HG02970 (cell line): ENCODE measurements around the gene CMSS1.

Source experiments
- ATAC-seq: cut with Tn5 transposase; IDR thresholded peaks from one replicate; pipeline ENCODE4 v1.9.1; 2021; ENCODE audit warnings: mild to moderate bottlenecking, moderate library complexity, moderate number of reproducible peaks; ENCODE audit not compliant: unreplicated experiment, low FRiP score

Gene CMSS1

DNA sequence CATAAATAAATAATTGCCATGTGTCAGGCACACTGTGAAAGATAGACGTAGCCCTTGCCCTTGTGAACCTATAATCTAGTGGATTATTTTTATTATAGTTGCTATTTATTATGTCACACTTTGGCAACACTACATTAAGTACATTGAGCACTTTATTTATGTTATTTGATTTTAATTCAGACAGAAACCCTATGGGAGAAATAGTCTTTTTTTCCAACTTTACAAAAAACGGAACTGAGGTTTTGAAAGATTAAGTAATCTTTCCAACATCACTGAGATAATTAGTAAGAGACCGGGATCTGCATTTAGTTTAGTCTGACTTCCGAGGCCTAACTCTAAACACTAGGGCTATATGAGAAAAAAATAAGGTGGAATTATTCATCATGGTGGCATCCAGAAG lies 299.4 kb downstream of the CMSS1 start:
- no peak for ATAC-seq

DNA sequence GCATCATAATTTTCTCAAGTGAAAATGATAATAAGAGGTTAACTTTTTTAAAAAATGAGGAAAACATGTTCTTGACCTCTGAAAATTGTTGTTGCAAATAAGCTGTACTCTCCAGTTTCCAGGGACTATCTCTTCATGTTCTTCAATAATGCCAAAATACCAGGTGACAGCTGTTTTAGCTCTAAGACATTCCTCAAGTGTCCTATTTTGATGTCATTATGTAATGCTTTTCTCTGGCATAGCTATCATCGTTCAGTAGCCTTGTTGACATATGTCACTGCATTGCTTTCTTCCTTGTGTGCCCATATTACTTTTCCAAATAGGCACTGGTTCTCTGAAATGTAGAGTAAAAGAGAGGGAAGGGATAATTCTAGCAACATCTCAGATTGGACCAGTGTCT lies 302.4 kb downstream of the CMSS1 start:
- ATAC-seq: no peak

DNA sequence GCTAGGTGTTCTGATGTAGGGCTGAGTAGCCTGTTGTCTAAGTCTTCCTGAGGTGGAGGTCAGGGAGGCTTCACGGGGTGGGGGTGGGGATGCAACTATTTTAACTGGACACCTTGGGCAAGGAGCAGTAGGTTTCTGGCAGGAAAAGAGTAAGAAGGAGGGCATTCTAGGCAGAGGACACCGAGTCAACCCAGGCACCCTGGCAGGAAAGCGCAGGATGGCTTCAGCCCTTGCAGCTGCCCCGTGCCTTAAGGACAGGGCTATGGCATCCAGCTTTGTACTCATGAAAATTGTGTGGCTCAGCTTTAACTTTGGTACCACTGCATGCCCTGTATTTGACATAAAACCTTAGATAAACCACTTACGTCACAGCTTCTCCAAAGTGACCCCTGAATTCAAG lies 303.0 kb downstream of the CMSS1 start:
- no peak for ATAC-seq

DNA sequence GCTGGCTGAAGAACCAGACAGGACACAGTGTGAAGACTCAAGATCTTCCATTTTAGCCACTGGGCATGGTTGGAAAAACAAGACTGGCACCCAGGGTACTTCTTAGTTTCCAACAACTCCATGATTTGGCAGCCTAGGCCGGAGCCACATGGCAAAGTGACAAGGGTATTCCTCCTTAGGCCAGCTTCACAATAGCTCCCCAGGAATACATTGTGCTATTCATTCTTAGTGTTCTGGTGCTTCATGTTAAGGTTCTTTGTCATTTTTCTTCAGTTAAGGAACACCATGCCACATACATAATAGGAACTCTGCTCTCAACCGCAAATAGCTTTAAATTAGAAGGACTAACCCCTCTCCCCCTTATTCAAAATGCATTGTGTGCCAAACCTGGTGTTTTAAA lies 304.7 kb downstream of the CMSS1 start:
- no peak for ATAC-seq

DNA sequence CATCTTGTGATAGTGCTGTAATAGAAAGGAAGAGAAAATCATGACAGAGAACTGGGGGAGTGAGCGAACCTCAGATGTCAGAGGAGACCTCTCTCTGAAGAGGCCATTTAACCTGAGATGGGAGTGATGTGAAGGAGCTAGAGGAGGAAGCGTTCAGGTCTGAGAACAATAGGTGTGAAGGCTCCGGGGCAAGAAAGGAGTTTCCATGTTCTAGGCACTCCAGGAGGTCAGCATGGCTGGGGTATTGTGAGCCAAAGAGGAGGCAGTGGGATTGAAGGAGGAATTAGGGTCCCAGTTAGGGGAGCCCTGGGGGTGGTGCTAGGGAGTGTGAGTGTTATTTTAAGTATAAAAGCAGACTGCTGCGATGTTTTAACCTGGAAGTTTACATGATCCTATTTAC lies 305.4 kb downstream of the CMSS1 start:
- ATAC-seq: no peak

DNA sequence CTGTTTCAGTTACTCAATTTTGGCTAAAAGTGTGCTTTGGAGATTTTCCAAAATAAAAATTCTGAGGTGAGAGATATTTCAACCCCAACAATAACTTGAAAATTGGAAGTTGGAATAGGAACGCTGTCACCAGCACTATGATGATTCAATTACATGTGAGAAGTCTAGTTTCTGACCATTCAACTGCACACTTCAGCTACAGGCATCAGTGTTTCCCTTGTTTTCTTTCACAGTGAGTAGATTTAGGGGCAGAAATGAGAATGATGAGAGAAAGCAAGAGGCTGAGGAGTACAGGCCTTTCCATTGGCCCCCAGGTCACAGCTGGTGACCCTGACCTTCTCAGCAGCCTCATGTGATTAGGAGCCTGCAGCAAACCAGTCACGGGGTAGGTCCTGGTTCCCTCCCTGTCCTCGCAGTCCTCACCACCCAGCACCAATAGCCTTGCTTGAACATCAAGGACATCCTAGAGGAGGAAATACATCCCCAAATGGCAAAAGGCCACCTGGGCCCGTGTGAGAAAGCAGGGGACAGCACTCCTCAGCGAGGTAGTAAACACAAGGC lies 306.6 kb downstream of the CMSS1 start:
- no peak for ATAC-seq

DNA sequence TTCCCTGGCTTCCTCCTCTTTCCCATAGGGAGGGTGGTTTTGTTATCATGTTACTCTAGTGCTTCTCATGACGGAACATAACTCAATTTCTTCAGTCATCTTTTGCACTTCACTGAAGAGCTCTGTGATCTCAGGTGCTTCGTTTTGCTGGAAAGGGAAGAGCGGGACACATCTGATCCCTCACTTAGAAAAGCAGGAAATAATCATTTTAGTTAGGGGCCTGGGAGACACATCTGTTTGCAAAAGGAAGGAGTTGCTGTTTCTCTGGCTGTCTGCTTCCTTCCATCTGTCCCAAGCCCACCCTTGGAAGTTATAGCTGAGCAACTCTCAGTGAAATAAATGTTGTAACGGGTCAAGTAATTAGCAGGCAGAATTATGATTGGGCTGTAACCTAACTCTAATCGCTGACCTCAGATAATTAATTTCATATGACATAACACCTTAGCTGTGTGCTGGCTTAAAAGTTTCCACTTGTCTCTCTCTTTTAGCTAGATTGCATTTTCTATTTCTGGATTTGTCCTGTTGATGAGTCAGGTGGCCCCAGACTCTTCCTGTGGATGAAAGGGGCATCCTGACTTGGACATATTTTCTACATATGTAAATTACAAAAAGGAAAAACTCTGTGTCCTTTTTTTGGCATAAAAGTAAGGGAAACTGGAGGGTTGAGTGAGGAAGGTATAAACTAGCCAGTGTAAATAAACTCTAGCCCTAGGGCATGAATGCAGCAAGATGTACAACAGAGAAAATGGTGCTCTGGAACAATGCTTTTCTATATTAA lies 307.7 kb downstream of the CMSS1 start:
- no peak for ATAC-seq

DNA sequence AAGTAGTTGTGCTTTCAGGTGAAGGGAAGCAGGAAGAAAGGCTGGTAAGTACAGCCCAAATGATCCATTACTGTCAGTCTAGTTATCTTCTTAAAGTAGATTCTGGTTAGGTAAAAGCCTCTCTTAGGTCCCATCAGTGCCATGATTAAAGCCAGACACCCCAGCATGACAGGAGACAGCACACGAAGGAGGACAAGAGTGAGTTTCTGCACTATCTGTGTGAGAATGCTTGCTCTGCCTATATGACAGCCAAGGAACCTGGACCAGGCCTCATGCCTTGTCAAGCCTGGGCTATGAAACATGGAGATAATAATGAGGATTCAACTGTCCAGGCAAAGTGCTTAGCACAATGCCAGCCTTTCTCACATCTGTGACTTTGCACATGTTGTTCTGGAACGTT lies 310.1 kb downstream of the CMSS1 start:
- no peak for ATAC-seq

DNA sequence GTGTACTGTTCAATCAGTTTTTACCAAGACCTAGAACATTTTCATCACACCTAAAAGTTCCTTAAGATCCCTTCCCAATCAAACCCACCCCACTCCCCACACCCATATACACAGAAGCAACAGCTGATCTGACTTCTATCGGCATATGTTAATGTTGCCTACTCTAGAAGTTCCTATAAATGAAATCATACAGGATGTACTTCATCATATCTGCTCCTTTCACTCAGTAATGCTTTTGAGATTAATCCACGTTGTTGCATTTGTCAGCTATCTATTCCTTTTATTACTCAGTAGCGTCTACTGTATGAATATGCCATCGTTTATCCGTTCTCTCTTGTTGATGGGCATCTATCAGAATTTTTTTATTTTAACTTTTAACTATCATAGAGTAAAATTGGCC lies 310.9 kb downstream of the CMSS1 start:
- ATAC-seq: no peak

DNA sequence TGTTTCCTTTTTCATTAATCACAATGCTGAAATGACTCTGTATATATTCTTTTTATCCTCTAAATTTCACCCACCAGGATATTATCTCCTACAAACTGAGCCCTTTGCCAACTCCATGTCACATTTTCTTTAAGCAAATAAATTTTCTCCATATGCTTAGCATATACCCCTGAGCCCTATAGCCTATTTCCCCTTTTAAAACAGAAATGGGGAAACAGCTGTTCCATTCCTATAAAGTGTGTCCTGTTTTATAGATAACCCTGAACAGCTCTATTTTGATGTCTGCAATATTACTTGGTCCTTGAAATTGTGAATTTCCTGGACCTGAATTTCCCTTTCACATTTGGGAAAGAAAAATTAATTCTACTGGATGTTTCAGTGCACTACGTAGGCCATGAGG lies 312.3 kb downstream of the CMSS1 start:
- ATAC-seq: no peak

DNA sequence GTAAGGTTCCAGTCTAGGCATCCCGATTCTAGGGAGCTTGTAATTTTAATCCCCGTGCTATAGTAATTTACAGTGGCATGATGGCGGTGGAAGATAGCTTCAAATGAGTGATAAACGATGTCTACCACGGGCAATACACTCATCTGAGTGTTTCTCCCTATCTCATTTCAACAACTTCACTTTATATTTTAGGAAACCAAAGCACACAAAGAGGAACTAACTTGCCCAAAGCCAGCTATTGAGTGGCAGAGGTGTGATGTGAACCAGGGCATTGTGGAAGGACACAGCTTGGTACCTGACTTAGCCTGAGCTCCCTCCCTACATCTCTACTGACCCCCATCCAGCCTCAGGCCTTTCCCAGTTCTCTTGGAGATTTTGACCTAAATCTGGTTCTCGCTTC lies 313.6 kb downstream of the CMSS1 start:
- no peak for ATAC-seq

DNA sequence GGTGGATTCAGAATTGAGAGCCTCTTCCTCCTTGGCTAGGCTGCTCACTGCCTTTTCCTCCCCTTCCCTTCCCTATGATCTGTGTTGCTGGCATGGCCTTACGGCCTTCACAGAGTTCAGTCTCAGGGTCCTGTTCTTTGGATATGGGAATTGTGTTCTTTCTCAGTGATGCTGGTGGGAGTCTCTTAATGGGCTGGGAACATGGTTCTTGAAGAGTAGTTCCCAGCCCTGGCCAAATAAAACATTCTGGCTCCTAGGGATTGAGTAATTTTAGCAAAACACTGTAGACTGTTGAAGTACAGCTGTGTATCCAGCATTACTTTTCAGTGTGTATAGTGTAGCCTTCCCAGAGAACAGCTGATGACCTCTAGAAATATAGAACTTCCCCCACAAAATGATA lies 319.3 kb downstream of the CMSS1 start:
- no peak for ATAC-seq

DNA sequence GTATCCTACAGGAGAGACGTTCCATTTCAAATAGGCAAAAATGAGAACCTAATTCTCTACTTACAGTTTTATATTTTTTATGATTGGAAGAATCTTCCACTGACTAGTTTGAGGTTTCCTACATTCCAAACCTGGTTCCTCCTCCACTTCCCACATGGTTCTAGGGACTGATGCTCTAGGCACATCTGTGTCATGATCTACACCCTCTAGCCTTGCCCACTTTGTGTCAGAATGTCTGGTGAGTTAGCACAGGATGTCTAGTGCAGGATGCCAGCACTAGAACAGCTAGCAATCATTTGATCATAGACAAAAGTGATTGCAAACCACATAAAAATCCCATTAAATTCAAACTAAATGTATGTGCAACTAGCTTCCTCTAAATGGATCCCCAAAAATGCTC lies 323.3 kb downstream of the CMSS1 start:
- no peak for ATAC-seq

DNA sequence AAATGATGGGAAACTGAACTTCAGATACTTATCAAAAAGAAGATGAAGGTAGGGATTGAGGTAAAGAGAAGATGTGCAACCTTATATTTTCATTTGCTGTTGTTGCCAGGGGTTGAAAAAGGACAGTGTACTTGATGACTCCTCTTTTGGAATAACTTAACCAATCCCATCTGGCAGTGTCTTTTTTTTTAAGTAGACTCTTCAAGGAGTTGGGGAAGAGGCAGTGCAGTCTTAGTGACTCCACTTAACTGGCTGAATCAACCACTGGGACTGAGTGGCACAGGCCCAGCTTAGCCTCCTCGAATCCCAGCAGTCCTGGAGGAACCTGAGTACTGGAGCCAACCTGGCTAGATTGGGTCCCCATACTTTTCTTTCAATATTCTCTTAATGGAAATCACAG lies 323.9 kb downstream of the CMSS1 start:
- ATAC-seq: no peak

DNA sequence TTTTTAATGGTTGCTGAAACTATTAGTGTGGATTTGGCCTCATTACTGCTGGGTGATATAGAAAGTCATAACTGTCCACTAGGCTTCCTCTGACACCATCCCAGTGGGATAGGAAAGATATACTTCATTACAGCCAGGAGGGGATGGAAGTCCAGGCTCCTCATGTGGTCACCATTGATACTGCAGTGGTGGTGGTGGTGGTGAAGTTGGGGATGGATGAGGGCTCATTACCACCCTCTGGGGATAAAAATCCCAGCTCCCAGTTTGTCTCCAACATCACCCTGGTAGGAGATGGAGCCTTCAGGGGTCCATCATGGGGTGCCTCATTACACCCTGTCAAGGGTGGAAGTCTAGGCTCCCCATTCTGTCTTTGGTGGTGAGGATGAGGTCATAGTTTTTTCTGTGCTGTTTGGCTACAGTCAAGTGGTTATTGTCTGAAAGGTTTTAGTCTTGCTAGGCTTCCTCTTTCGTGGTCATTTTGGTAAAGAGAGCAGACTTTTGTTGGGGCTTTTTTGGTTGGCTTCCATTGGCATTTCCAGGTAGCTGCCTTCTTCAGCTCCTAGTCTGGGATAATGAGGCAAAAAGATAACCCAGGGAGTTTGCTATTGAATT lies 326.7 kb downstream of the CMSS1 start:
- no peak for ATAC-seq

DNA sequence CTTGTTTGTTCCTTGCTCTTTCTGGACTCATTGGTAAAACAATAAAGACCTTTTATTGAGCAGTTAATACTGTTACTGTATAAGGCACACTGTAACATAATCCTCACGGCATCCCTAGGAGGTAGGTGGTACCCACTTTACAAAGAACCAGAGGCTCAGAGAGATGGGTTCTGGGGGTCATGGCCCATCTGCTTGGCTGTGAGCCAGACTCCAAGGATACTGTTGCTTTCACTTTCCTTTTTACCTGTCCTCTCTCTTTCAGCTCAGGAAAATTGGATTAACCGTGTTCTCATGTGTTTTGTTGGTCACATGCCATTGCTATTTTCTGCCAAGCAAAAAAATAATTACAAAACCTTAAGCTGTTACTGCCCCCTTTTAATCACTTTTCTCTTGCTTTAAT lies 331.5 kb downstream of the CMSS1 start:
- no peak for ATAC-seq

DNA sequence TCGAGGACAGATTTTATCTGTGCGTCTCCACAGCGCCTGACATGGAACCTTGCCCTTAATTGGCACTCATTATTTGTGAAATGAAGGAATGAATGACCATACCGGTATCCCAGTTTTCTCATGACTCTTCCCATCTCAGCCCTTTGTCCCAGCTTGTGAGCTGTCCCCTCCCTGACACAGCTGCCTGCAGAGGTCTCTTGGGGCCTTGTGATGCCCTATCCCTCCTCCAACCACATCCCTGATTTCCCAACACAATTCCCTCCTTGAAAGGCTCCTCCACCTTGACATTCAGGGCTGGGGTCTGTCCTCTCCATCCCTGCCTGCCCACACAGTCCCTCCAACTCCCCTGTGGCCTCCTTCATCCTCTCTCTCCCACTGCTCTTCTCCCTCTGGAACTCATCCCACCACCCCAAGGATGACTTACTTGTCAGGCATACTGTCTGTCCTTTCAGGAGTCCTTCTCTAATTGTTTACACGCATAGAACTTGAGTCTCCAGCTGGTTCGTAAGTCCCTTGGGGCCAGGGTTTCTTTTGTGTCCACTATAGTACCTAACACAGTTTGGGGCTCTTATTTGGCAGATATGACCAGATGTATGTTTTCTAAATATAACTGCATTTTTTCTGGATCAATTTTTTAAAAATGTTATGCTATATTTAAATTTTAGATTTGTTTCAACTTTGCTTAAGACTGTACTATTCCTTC lies 332.2 kb downstream of the CMSS1 start:
- ATAC-seq: no peak

DNA sequence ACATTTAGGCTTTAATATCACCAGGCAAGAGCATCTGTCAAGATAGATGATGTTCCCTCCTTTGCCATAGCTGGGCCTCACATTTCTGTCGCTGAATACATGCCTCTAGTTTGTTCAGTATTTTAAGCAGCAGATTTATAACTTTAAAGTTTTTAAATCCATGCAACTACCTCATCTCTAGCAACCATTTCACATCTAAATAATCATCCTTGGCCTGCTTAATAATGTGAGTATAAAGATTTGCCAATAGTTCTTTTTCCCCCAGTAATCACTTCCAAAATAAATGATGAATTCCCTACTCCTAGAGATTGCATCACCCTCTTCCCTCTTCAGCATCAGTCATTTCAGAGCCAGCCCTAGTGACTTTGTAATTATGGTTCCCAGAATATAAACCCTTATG lies 332.8 kb downstream of the CMSS1 start:
- ATAC-seq: no peak

DNA sequence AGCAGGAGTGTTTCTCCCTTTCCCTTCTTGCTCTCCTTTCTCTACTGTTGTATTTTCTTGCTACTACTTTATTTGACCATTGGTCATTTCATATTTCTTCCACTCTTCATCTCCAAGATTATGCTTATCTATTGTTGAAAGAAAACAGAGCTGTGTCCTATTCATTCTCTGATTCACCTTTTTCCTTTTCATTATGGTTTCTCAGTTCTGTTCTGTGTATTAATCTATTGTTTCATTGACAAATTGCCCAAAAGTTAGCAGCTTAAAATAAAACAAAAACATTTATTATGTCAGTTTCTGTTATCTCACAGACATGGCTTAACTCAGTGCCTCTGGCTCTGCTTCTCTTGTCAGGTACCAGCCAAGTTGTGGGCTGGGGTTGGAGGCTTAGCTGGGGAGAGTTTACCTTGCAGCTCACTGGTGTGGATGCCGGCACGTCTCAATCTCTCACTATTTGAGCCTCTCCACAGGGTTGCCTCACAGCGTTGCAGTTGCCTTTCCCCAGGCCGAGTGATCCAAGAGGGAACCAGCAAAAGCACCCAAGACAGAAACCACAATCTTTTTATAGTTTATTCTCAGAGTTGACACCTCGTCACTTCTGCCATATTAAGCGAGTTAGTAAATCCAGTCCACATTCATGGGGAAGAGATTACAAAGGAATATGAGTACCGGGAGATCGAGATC lies 333.5 kb downstream of the CMSS1 start:
- no peak for ATAC-seq

DNA sequence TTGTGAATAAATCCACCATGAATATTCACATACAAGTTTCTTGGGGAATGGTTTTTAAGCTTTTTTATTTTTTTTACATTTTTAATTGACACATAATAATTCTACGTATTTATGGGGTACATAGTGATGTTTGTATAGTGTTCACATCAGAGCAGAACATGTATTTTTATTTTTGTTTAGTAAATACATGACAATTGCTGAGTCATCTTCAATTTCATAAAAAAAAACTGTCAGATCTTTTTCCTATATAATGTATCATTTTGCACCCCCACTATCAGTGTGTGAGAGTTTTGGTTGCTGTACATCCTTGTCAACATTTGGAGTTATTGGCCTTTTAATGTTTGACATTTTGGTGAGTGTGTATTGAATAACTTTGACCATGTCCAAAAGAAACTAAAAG lies 336.5 kb downstream of the CMSS1 start:
- no peak for ATAC-seq

DNA sequence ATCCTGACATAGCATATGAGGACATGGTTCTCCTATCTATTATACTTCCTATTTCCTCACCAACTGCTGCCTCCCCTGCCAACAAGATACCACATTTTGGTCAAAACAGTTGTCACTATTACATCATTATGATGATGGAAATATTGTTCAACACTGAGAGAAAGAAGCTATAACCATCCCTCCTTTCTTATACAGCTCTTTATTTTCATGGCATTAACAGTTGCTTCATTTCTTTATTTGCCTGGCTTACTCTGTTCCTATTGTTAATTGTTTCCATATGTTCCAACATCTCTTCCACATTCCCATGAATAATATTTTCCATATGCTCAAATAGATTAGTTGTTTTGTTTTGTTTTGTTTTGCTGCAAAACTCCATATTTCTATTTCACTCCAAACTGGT lies 337.5 kb downstream of the CMSS1 start:
- no peak for ATAC-seq
